ENCODE results near the gene SLC7A1. TPM values are rescaled to one million over a fixed set of nuclear protein-coding genes. Genes with fewer than 3 reads are reported as not detected.

SLC7A1 gene
- total and polyA plus RNA-seq, 2 experiments from 2014 or later, result 23.0 to 74.7 TPM

DNA sequence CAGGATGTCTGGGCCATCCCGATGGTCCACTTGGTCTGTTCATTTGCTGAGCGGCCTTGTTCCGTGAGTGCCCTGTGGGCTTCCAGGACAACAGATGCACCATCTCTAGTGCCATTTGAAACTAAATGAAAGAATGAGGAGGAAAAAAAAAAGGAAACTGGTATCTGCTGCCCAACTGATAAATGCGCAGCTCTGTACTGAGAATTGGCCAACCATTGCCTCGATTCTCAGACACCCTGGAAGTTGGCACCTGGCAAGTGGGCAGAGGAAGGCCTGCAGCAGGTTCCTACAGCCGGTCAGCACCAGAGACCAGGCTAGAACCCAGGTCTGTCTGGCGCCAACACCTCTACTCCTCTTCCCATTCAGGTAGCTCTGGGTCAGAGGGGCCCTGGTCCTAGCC is 18.9 kb downstream of the SLC7A1 start:
- Histone ChIP-seq H3K4me3 (no peak overlapping the region), H3K79me2 (replicated peaks; ENCODE audit: insufficient read depth) (peaks cover 100% of the 10 kb centered on the region), H3K27ac (ENCODE audit: low read depth) (no peak overlapping the region), H4K20me1 (replicated peaks; ENCODE audit: insufficient read depth) (peaks cover 76% of the 10 kb centered on the region), H3K4me1 (ENCODE audit: insufficient read depth) (peaks cover 46% of the 10 kb centered on the region), H3K9me2 (ENCODE audit: insufficient read depth) (no peaks in the 10 kb centered on the region), H2AFZ (no peak overlapping the region), H3K36me3 (ENCODE audit: insufficient read depth) (no peaks in the 10 kb centered on the region), H3K27me3 (ENCODE audit: insufficient read depth) (no peaks in the 10 kb centered on the region), H3F3A (replicated peaks; ENCODE audit: low read depth) (no peaks in the 10 kb centered on the region), H3K4me2 (no peak overlapping the region)
- Mint-ChIP-seq H3K4me3 (no peak overlapping the region), H3K27ac (no peak overlapping the region), H3K4me1 (peaks cover 63% of the 10 kb centered on the region), H3K27me3 (ENCODE audit: insufficient read depth, low read depth, poor library complexity) (peaks cover 9% of the 10 kb centered on the region), H3K9me3 (no peaks in the 10 kb centered on the region; the same call in 2 of the 3 replicates), H3K36me3 (ENCODE audit: low read depth) (peaks cover 53% of the 10 kb centered on the region)
- DNase-seq (ENCODE audit: low spot score) (no peak), ATAC-seq (no peak)
- TF ChIP-seq CREB1 (CRISPR knock-in tag; IDR thresholded peaks at IDR 0.05; ENCODE audit: low read depth) (no peak), EZH2 (IDR thresholded peaks at IDR 0.05; ENCODE audit: low read depth, unreplicated experiment) (no peak), CTCF (conservative IDR thresholded peaks at IDR 0.05; ENCODE audit: low read depth in 2 of 2) (no peak), JUNB (IDR thresholded peaks at IDR 0.05; ENCODE audit: unreplicated experiment) (no peak), ETS1 (IDR thresholded peaks at IDR 0.05) (no peak), EZH2phosphoT487 (IDR thresholded peaks at IDR 0.05; ENCODE audit: unreplicated experiment) (no peak), POLR2AphosphoS5 (IDR thresholded peaks at IDR 0.05; ENCODE audit: low read depth) (no peak), NANOG (IDR thresholded peaks at IDR 0.05; ENCODE audit: borderline replicate concordance) (no peak), ZNF331 (CRISPR knock-in tag; IDR thresholded peaks at IDR 0.05; ENCODE audit: low read depth) (no peak), STAT1 (IDR thresholded peaks at IDR 0.05; ENCODE audit: unreplicated experiment) (no peak), ZNF114 (CRISPR knock-in tag; IDR thresholded peaks at IDR 0.05) (no peak)
- TF ChIP-seq, protein P1, sequence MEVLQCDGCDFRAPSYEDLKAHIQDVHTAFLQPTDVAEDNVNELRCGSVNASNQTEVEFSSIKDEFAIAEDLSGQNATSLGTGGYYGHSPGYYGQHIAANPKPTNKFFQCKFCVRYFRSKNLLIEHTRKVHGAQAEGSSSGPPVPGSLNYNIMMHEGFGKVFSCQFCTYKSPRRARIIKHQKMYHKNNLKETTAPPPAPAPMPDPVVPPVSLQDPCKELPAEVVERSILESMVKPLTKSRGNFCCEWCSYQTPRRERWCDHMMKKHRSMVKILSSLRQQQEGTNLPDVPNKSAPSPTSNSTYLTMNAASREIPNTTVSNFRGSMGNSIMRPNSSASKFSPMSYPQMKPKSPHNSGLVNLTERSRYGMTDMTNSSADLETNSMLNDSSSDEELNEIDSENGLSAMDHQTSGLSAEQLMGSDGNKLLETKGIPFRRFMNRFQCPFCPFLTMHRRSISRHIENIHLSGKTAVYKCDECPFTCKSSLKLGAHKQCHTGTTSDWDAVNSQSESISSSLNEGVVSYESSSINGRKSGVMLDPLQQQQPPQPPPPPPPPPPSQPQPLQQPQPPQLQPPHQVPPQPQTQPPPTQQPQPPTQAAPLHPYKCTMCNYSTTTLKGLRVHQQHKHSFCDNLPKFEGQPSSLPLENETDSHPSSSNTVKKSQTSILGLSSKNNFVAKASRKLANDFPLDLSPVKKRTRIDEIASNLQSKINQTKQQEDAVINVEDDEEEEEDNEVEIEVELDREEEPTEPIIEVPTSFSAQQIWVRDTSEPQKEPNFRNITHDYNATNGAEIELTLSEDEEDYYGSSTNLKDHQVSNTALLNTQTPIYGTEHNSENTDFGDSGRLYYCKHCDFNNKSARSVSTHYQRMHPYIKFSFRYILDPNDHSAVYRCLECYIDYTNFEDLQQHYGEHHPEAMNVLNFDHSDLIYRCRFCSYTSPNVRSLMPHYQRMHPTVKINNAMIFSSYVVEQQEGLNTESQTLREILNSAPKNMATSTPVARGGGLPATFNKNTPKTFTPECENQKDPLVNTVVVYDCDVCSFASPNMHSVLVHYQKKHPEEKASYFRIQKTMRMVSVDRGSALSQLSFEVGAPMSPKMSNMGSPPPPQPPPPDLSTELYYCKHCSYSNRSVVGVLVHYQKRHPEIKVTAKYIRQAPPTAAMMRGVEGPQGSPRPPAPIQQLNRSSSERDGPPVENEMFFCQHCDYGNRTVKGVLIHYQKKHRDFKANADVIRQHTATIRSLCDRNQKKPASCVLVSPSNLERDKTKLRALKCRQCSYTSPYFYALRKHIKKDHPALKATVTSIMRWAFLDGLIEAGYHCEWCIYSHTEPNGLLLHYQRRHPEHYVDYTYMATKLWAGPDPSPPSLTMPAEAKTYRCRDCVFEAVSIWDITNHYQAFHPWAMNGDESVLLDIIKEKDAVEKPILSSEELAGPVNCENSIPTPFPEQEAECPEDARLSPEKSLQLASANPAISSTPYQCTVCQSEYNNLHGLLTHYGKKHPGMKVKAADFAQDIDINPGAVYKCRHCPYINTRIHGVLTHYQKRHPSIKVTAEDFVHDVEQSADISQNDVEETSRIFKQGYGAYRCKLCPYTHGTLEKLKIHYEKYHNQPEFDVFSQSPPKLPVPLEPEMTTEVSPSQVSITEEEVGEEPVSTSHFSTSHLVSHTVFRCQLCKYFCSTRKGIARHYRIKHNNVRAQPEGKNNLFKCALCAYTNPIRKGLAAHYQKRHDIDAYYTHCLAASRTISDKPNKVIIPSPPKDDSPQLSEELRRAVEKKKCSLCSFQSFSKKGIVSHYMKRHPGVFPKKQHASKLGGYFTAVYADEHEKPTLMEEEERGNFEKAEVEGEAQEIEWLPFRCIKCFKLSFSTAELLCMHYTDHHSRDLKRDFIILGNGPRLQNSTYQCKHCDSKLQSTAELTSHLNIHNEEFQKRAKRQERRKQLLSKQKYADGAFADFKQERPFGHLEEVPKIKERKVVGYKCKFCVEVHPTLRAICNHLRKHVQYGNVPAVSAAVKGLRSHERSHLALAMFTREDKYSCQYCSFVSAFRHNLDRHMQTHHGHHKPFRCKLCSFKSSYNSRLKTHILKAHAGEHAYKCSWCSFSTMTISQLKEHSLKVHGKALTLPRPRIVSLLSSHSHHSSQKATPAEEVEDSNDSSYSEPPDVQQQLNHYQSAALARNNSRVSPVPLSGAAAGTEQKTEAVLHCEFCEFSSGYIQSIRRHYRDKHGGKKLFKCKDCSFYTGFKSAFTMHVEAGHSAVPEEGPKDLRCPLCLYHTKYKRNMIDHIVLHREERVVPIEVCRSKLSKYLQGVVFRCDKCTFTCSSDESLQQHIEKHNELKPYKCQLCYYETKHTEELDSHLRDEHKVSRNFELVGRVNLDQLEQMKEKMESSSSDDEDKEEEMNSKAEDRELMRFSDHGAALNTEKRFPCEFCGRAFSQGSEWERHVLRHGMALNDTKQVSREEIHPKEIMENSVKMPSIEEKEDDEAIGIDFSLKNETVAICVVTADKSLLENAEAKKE (CRISPR knock-in tag; IDR thresholded peaks at IDR 0.05), result no peak
- TF ChIP-seq, protein P2, sequence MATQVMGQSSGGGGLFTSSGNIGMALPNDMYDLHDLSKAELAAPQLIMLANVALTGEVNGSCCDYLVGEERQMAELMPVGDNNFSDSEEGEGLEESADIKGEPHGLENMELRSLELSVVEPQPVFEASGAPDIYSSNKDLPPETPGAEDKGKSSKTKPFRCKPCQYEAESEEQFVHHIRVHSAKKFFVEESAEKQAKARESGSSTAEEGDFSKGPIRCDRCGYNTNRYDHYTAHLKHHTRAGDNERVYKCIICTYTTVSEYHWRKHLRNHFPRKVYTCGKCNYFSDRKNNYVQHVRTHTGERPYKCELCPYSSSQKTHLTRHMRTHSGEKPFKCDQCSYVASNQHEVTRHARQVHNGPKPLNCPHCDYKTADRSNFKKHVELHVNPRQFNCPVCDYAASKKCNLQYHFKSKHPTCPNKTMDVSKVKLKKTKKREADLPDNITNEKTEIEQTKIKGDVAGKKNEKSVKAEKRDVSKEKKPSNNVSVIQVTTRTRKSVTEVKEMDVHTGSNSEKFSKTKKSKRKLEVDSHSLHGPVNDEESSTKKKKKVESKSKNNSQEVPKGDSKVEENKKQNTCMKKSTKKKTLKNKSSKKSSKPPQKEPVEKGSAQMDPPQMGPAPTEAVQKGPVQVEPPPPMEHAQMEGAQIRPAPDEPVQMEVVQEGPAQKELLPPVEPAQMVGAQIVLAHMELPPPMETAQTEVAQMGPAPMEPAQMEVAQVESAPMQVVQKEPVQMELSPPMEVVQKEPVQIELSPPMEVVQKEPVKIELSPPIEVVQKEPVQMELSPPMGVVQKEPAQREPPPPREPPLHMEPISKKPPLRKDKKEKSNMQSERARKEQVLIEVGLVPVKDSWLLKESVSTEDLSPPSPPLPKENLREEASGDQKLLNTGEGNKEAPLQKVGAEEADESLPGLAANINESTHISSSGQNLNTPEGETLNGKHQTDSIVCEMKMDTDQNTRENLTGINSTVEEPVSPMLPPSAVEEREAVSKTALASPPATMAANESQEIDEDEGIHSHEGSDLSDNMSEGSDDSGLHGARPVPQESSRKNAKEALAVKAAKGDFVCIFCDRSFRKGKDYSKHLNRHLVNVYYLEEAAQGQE (IDR thresholded peaks at IDR 0.05; ENCODE audit: unreplicated experiment), result no peak
